Measurements from ENCODE around the gene PCSK5. TPM values are rescaled to one million over a fixed set of nuclear protein-coding genes. Genes with fewer than 3 reads are reported as not detected.

Gene PCSK5
- polyA plus RNA-seq, 1 experiment: 0.74 TPM

GRCh38 chr9:76247426-76247825, 357.0 kb downstream of the PCSK5 start:
- Histone ChIP-seq H3K27me3 (ENCODE audit: control insufficient read depth, insufficient read depth, low read length) (no peaks in the 10 kb centered on the region), H3K4me3 (ENCODE audit: low read depth, low read length) (no peak overlapping the region), H3K36me3 (ENCODE audit: control insufficient read depth, insufficient read depth, low read length) (no peaks in the 10 kb centered on the region)
- no peak for TF ChIP-seq CTCF (IDR thresholded peaks at IDR 0.05; ENCODE audit: insufficient read depth, low read depth, low read length)
- DNase-seq (ENCODE audit: low read depth): no peak
- ChIA-PET POLR2A (no interaction called here), CTCF (interaction anchor here (2.1 kb wide), 1 partner anchor 8 kb away, joined by 5 read pairs; no protein-coding TSS in a partner anchor)

GRCh38 chr9:76249309-76249708, 358.8 kb downstream of the PCSK5 start:
- H3K4me3 ChIP-seq (ENCODE audit: low read depth, low read length): no peak overlapping the region
- DNase-seq (ENCODE audit: low read depth): no peak
- no peaks in the 10 kb centered on the region for H3K36me3 ChIP-seq (ENCODE audit: control insufficient read depth, insufficient read depth, low read length)
- ChIA-PET CTCF (no interaction called here), POLR2A (no interaction called here)
- no peak for TF ChIP-seq CTCF (IDR thresholded peaks at IDR 0.05; ENCODE audit: insufficient read depth, low read depth, low read length)
- no peaks in the 10 kb centered on the region for H3K27me3 ChIP-seq (ENCODE audit: control insufficient read depth, insufficient read depth, low read length)

GRCh38 chr9:76255781-76256455, 365.4 kb downstream of the PCSK5 start:
- Histone ChIP-seq H3K36me3 (ENCODE audit: control insufficient read depth, insufficient read depth, low read length) (no peaks in the 10 kb centered on the region), H3K4me3 (ENCODE audit: low read depth, low read length) (no peak overlapping the region), H3K27me3 (ENCODE audit: control insufficient read depth, insufficient read depth, low read length) (no peaks in the 10 kb centered on the region; the same call in 1 of the 2 replicates)
- CTCF ChIA-PET: interaction anchor here (1.3 to 2.2 kb wide), 2 partner anchors 9 to 47 kb away, joined by 4 to 5 read pairs; no protein-coding TSS in a partner anchor
- DNase-seq (ENCODE audit: low read depth): peak; percentile 99
- POLR2A ChIA-PET: interaction anchor here (0.5 to 0.7 kb wide), 2 partner anchors 26 to 40 kb away, joined by 4 to 21 read pairs; no protein-coding TSS in a partner anchor
- TF ChIP-seq CTCF (IDR thresholded peaks at IDR 0.05; ENCODE audit: insufficient read depth, low read depth, low read length): no peak

- Histone ChIP-seq H3K27me3 (ENCODE audit: control insufficient read depth, insufficient read depth, low read length) (no peaks in the 10 kb centered on the region; the same call in 1 of the 2 replicates), H3K36me3 (ENCODE audit: control insufficient read depth, insufficient read depth, low read length) (no peaks in the 10 kb centered on the region), H3K4me3 (ENCODE audit: low read depth, low read length) (no peak overlapping the region)
- ChIA-PET CTCF (interaction anchor here (1.0 to 1.3 kb wide), 2 partner anchors 29 to 46 kb away, joined by 3 to 4 read pairs; no protein-coding TSS in a partner anchor), POLR2A (no interaction called here)
- no peak for DNase-seq (ENCODE audit: low read depth)
- TF ChIP-seq CTCF (IDR thresholded peaks at IDR 0.05; ENCODE audit: insufficient read depth, low read depth, low read length): no peak
These were observed 366.8 kb downstream of the PCSK5 start for GRCh38 chr9:76257311-76257710.

- CTCF ChIA-PET: no interaction called here
- TF ChIP-seq CTCF (IDR thresholded peaks at IDR 0.05; ENCODE audit: insufficient read depth, low read depth, low read length): no peak
These were observed 376.3 kb downstream of the PCSK5 start for GRCh38 chr9:76266649-76267283.

More at GRCh38 chr9:76266649-76267283, 376.3 kb downstream of the PCSK5 start:
- H3K4me3 ChIP-seq (ENCODE audit: low read depth, low read length): no peak overlapping the region
- POLR2A ChIA-PET: no interaction called here
- DNase-seq (ENCODE audit: low read depth): no peak
- H3K27me3 ChIP-seq (ENCODE audit: control insufficient read depth, insufficient read depth, low read length): no peaks in the 10 kb centered on the region
- no peaks in the 10 kb centered on the region for H3K36me3 ChIP-seq (ENCODE audit: control insufficient read depth, insufficient read depth, low read length)
